NB4 (cell line): ENCODE data around the gene PBX1.

Experiments
- CTCF ChIP-seq: IDR thresholded peaks from one replicate; pipeline ENCODE4 v1.5.1; 2012; ENCODE audit warnings: low read depth, low read length
- MAX ChIP-seq: IDR thresholded peaks from 2 replicates; pipeline ENCODE4 v1.6.1; 2011; ENCODE audit warnings: low read depth, low read length
- MYC ChIP-seq: IDR thresholded peaks from 2 replicates; pipeline ENCODE4 v1.6.1; 2011; ENCODE audit warnings: low read depth, low read length
- POLR2A ChIP-seq: IDR thresholded peaks from 2 replicates; pipeline ENCODE4 v1.6.1; 2011; ENCODE audit warnings: mild to moderate bottlenecking; ENCODE audit not compliant: insufficient read length; ENCODE audit errors: extremely low read depth

- TF ChIP-seq CTCF, result no peak
- no peak for TF ChIP-seq POLR2A
- no peak for TF ChIP-seq MAX
- TF ChIP-seq MYC, result no peak
Observed at GRCh38 chr1:164843743-164844500, 284.9 kb downstream of the PBX1 start.
